HepG2 (cell line): ENCODE data around the gene PEX10.

Experiments
- ASH2L ChIP-seq: fragments of 300-600, 200-600 bp; sonication (generic); IDR thresholded peaks from 2 replicates; pipeline ENCODE4 v1.7.0; 2017; ENCODE audit warnings: low read depth, mild to moderate bottlenecking, moderate library complexity, mixed read lengths, low read length; ENCODE audit not compliant: insufficient read length
- BHLHE40 ChIP-seq: IDR thresholded peaks from 2 replicates; pipeline ENCODE4 v1.6.1; 2011; ENCODE audit warnings: low read length, improper control_type of control experiment
- CTCF ChIP-seq: sonication (generic); formaldehyde crosslinking; IDR thresholded peaks from 2 replicates; pipeline ENCODE4 v1.5.0; 2020; ENCODE audit warnings: mild to moderate bottlenecking, missing genetic modification reagents, moderate library complexity
- EP300 ChIP-seq, 3 experiments: sonication (generic) in 1 of 3; formaldehyde crosslinking in 1 of 3; IDR thresholded peaks; 2 replicates each; pipeline versions ENCODE4 v1.5.1 to v1.6.1; 2011 to 2020; ENCODE audit warnings: low read depth in 2 of 3, low read length in 2 of 3, borderline replicate concordance in 1 of 3, improper control_type of control experiment in 1 of 3, mild to moderate bottlenecking in 1 of 3, missing genetic modification reagents in 1 of 3, moderate library complexity in 1 of 3
- KLF16 ChIP-seq, 2 experiments: sonication (generic) in 1 of 2; formaldehyde crosslinking in 1 of 2; IDR thresholded peaks; 2 replicates each; pipeline versions ENCODE4 v1.6.1 to v1.8.0; 2016 to 2023; ENCODE audit warnings: missing genetic modification reagents in 2 of 2, missing compliant biosample characterization in 1 of 2
- ZNF274 ChIP-seq: sonication (generic); formaldehyde crosslinking; IDR thresholded peaks from 2 replicates; pipeline ENCODE4 v1.5.1; 2020; ENCODE audit warnings: mild to moderate bottlenecking, missing genetic modification reagents
- ZNF512 ChIP-seq: sonication (generic); formaldehyde crosslinking; IDR thresholded peaks from 2 replicates; pipeline ENCODE4 v1.4.0; 2020; ENCODE audit warnings: mild to moderate bottlenecking, missing genetic modification reagents
- ZNF724P ChIP-seq: sonication (generic); formaldehyde crosslinking; IDR thresholded peaks from 2 replicates; pipeline ENCODE4 v1.8.0; 2022; ENCODE audit warnings: missing genetic modification reagents, borderline replicate concordance
- TF ChIP-seq, protein P1 (sequence below): sonication (generic); formaldehyde crosslinking; IDR thresholded peaks from 2 replicates; pipeline ENCODE4 v1.4.0; 2020; ENCODE audit warnings: missing genetic modification reagents, borderline replicate concordance
- TF ChIP-seq, protein P2 (sequence below): sonication (generic); formaldehyde crosslinking; IDR thresholded peaks from 2 replicates; pipeline ENCODE4 v1.4.0; 2020; ENCODE audit warnings: missing genetic modification reagents, mild to moderate bottlenecking, borderline replicate concordance

GRCh38 chr1:2395245-2395644 is 17.1 kb downstream of the PEX10 start:
- TF ChIP-seq ZNF724P (CRISPR knock-in tag) = no peak
- no peak for TF ChIP-seq CTCF (CRISPR knock-in tag)
- TF ChIP-seq, protein P1, sequence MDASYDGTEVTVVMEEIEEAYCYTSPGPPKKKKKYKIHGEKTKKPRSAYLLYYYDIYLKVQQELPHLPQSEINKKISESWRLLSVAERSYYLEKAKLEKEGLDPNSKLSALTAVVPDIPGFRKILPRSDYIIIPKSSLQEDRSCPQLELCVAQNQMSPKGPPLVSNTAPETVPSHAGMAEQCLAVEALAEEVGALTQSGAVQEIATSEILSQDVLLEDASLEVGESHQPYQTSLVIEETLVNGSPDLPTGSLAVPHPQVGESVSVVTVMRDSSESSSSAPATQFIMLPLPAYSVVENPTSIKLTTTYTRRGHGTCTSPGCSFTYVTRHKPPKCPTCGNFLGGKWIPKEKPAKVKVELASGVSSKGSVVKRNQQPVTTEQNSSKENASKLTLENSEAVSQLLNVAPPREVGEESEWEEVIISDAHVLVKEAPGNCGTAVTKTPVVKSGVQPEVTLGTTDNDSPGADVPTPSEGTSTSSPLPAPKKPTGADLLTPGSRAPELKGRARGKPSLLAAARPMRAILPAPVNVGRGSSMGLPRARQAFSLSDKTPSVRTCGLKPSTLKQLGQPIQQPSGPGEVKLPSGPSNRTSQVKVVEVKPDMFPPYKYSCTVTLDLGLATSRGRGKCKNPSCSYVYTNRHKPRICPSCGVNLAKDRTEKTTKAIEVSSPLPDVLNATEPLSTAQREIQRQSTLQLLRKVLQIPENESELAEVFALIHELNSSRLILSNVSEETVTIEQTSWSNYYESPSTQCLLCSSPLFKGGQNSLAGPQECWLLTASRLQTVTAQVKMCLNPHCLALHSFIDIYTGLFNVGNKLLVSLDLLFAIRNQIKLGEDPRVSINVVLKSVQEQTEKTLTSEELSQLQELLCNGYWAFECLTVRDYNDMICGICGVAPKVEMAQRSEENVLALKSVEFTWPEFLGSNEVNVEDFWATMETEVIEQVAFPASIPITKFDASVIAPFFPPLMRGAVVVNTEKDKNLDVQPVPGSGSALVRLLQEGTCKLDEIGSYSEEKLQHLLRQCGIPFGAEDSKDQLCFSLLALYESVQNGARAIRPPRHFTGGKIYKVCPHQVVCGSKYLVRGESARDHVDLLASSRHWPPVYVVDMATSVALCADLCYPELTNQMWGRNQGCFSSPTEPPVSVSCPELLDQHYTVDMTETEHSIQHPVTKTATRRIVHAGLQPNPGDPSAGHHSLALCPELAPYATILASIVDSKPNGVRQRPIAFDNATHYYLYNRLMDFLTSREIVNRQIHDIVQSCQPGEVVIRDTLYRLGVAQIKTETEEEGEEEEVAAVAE (CRISPR knock-in tag) = no peak
- no peak for TF ChIP-seq BHLHE40
- no peak for TF ChIP-seq KLF16 (CRISPR knock-in tag; IDR thresholded peaks at IDR 0.05)
- no peak for TF ChIP-seq EP300 (IDR thresholded peaks at IDR 0.05; ENCODE audit: low read depth in 2 of 2, low read length in 2 of 2)
- TF ChIP-seq EP300 (CRISPR knock-in tag; IDR thresholded peaks at IDR 0.05; ENCODE audit: borderline replicate concordance) = no peak
- no peak for TF ChIP-seq ZNF274 (CRISPR knock-in tag)
- no peak for TF ChIP-seq ZNF512 (CRISPR knock-in tag)
- no peak for TF ChIP-seq ASH2L
- TF ChIP-seq, protein P2, sequence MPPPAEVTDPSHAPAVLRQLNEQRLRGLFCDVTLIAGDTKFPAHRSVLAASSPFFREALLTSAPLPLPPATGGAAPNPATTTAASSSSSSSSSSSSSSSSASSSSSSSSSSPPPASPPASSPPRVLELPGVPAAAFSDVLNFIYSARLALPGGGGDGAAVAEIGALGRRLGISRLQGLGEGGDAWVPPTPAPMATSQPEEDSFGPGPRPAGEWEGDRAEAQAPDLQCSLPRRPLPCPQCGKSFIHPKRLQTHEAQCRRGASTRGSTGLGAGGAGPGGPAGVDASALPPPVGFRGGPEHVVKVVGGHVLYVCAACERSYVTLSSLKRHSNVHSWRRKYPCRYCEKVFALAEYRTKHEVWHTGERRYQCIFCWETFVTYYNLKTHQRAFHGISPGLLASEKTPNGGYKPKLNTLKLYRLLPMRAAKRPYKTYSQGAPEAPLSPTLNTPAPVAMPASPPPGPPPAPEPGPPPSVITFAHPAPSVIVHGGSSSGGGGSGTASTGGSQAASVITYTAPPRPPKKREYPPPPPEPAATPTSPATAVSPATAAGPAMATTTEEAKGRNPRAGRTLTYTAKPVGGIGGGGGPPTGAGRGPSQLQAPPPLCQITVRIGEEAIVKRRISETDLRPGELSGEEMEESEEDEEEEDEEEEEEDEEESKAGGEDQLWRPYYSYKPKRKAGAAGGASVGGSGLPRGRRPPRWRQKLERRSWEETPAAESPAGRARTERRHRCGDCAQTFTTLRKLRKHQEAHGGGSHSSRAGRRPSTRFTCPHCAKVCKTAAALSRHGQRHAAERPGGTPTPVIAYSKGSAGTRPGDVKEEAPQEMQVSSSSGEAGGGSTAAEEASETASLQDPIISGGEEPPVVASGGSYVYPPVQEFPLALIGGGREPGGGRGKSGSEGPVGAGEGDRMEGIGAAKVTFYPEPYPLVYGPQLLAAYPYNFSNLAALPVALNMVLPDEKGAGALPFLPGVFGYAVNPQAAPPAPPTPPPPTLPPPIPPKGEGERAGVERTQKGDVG (CRISPR knock-in tag) = no peak
